Dedifferentiated amniotic fluid mesenchymal stem cell (primary cell): Measurements from ENCODE around the gene SH2D3C.
"Not testable (repeated sequence)": the region's sequence is repeated elsewhere in the genome, so short reads cannot be mapped to it uniquely, and the experiment has no call there.

Experiments
- DNase-seq: peaks from one replicate; pipeline ENCODE4 v3.0.0-alpha.2; 2016; ENCODE audit errors: extremely low spot score

The SH2D3C gene

GRCh38 chr9:127763918-127764384 lies 14.5 kb downstream of the SH2D3C start:
- no peak for DNase-seq

- DNase-seq, result no peak
These were observed 16.3 kb downstream of the SH2D3C start for GRCh38 chr9:127762111-127762676.

- no peak for DNase-seq
These were observed 16.9 kb downstream of the SH2D3C start for GRCh38 chr9:127761491-127761956.

GRCh38 chr9:127761061-127761460 lies 17.4 kb downstream of the SH2D3C start:
- no peak for DNase-seq

GRCh38 chr9:127758843-127759242 lies 19.6 kb downstream of the SH2D3C start:
- no peak for DNase-seq

- DNase-seq, result not testable (repeated sequence)
These were observed 21.7 kb downstream of the SH2D3C start for GRCh38 chr9:127756776-127757175.

- no peak for DNase-seq
These were observed 22.2 kb downstream of the SH2D3C start for GRCh38 chr9:127756233-127756632.

GRCh38 chr9:127755061-127756060 lies 23.1 kb downstream of the SH2D3C start:
- no peak for DNase-seq

- DNase-seq, result no peak
These were observed 24.1 kb downstream of the SH2D3C start for GRCh38 chr9:127754099-127755060.

- DNase-seq, result no peak
These were observed 24.8 kb downstream of the SH2D3C start for GRCh38 chr9:127753622-127754021.

- no peak for DNase-seq
These were observed 25.3 kb downstream of the SH2D3C start for GRCh38 chr9:127753148-127753547.

- no peak for DNase-seq
These were observed 27.0 kb downstream of the SH2D3C start for GRCh38 chr9:127751269-127752054.

GRCh38 chr9:127749090-127749787 lies 29.2 kb downstream of the SH2D3C start:
- no peak for DNase-seq

- DNase-seq, result no peak
These were observed 31.4 kb downstream of the SH2D3C start for GRCh38 chr9:127746959-127747569.

GRCh38 chr9:127744398-127745110 lies 33.9 kb downstream of the SH2D3C start:
- no peak for DNase-seq

- DNase-seq, result no peak
These were observed 35.9 kb downstream of the SH2D3C start for GRCh38 chr9:127742435-127743088.

GRCh38 chr9:127741831-127742434 lies 36.5 kb downstream of the SH2D3C start:
- DNase-seq, result no peak
